Upper lobe of right lung (tissue), 1 donor: ENCODE data around the gene BAZ2B. TPM values are rescaled to one million over a fixed set of nuclear protein-coding genes. Genes with fewer than 3 reads are reported as not detected.

ENCODE experiments used
- ATAC-seq: fragments of 200-7000 bp; cut with Tn5 transposase; one replicate; pipeline ENCODE4 v1.9.1; 2020; ENCODE audit warnings: mild to moderate bottlenecking, moderate library complexity
- DNase-seq: peaks from one replicate; pipeline ENCODE4 v3.0.0-alpha.2; 2020
- H3K27ac ChIP-seq: fragments of 200-600 bp; one replicate; pipeline ENCODE4 v1.8.0; 2022
- H3K27me3 ChIP-seq: fragments of 200-600 bp; one replicate; pipeline ENCODE4 v1.8.0; 2022; ENCODE audit warnings: mild to moderate bottlenecking
- H3K36me3 ChIP-seq: fragments of 200-600 bp; one replicate; pipeline ENCODE4 v1.8.0; 2022
- H3K4me1 ChIP-seq: fragments of 200-600 bp; one replicate; pipeline ENCODE4 v1.8.0; 2022
- H3K4me3 ChIP-seq: fragments of 200-600 bp; one replicate; pipeline ENCODE4 v1.8.0; 2022; ENCODE audit warnings: mild to moderate bottlenecking
- H3K9me3 ChIP-seq: fragments of 200-600 bp; one replicate; pipeline ENCODE4 v1.8.0; 2022
- intact Hi-C: fragments of 100-400 bp; cut with DNase I; formaldehyde crosslinking; loops from one replicate; pipeline ENCODE4 v1.11.0; 2022
- total RNA-seq: library from RNA; stranded (reverse); fragmentation: NEBNext Ultra II Directional; extraction: Animal tissue kit (Norgen Biotek cat#: 25700); gene quantifications from one replicate; pipeline ENCODE4 v1.2.1, GENCODE V29; 2021
- TF ChIP-seq, protein P1 (sequence below): fragments of 200-600 bp; IDR thresholded peaks from one replicate; pipeline ENCODE4 v1.8.0; 2022; ENCODE audit warnings: antibody characterized with exemption
- donor health status: DM: no; HTN: yes; CAD: no; lungs with severe emphysema.

BAZ2B gene
- total RNA-seq, 1 donor from 2014 or later, result 91.9 TPM

GRCh38 chr2:159604159-159604558 lies 12.2 kb downstream of the BAZ2B start:
- H3K27me3 ChIP-seq, result no peaks in the 10 kb centered on the region
- DNase-seq (no peak), ATAC-seq (no peak)
- H3K4me1 ChIP-seq, result peaks cover 23% of the 10 kb centered on the region
- TF ChIP-seq, protein P1, sequence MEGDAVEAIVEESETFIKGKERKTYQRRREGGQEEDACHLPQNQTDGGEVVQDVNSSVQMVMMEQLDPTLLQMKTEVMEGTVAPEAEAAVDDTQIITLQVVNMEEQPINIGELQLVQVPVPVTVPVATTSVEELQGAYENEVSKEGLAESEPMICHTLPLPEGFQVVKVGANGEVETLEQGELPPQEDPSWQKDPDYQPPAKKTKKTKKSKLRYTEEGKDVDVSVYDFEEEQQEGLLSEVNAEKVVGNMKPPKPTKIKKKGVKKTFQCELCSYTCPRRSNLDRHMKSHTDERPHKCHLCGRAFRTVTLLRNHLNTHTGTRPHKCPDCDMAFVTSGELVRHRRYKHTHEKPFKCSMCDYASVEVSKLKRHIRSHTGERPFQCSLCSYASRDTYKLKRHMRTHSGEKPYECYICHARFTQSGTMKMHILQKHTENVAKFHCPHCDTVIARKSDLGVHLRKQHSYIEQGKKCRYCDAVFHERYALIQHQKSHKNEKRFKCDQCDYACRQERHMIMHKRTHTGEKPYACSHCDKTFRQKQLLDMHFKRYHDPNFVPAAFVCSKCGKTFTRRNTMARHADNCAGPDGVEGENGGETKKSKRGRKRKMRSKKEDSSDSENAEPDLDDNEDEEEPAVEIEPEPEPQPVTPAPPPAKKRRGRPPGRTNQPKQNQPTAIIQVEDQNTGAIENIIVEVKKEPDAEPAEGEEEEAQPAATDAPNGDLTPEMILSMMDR, result no peak
- H3K36me3 ChIP-seq, result no peaks in the 10 kb centered on the region
- no peaks in the 10 kb centered on the region for H3K9me3 ChIP-seq
- H3K27ac ChIP-seq, result no peak overlapping the region
- no peak overlapping the region for H3K4me3 ChIP-seq
- intact Hi-C loops, result no loop called here

- ATAC-seq (no peak), DNase-seq (no peak)
- no peak overlapping the region for H3K4me3 ChIP-seq
- no peak overlapping the region for H3K27ac ChIP-seq
- TF ChIP-seq, protein P1, result no peak
- H3K27me3 ChIP-seq, result no peaks in the 10 kb centered on the region
- no peaks in the 10 kb centered on the region for H3K9me3 ChIP-seq
- peaks cover 9% of the 10 kb centered on the region for H3K4me1 ChIP-seq
- intact Hi-C loops, result no loop called here
- no peaks in the 10 kb centered on the region for H3K36me3 ChIP-seq
Measured at GRCh38 chr2:159600752-159601151, 15.6 kb downstream of the BAZ2B start.

GRCh38 chr2:159595410-159596046 lies 20.8 kb downstream of the BAZ2B start:
- intact Hi-C loops, result no loop called here
- no peaks in the 10 kb centered on the region for H3K36me3 ChIP-seq
- ATAC-seq (no peak), DNase-seq (no peak)
- H3K27ac ChIP-seq, result no peak overlapping the region
- no peaks in the 10 kb centered on the region for H3K9me3 ChIP-seq
- H3K4me3 ChIP-seq, result no peak overlapping the region
- H3K4me1 ChIP-seq, result no peaks in the 10 kb centered on the region
- TF ChIP-seq, protein P1, result no peak
- H3K27me3 ChIP-seq, result no peaks in the 10 kb centered on the region

DNA sequence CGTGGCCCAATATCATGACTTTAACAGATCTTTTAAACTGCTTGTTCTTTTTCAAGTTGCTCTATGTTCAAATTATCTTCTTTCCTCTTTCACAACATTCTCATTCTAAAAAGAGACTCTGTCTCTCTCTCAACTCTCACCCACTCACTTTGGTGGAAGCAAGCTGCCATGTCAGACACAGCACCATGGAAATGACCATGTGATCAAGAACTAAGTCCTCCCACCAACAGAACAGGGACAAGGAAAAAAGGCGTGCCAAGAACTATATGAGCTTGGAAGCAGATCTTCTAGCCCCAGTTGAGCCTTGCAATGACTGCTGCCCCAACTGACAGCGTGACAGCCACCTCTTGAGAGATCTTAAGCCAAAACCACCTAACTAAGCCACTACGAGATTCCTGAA lies 23.9 kb downstream of the BAZ2B start:
- ATAC-seq (peak; percentile 72), DNase-seq (no peak)
- Histone ChIP-seq H3K27ac (no peak overlapping the region), H3K27me3 (no peaks in the 10 kb centered on the region), H3K4me3 (no peak overlapping the region), H3K9me3 (no peaks in the 10 kb centered on the region), H3K4me1 (no peaks in the 10 kb centered on the region), H3K36me3 (no peaks in the 10 kb centered on the region)
- TF ChIP-seq, protein P1, result no peak
- intact Hi-C loops, result no loop called here

DNA sequence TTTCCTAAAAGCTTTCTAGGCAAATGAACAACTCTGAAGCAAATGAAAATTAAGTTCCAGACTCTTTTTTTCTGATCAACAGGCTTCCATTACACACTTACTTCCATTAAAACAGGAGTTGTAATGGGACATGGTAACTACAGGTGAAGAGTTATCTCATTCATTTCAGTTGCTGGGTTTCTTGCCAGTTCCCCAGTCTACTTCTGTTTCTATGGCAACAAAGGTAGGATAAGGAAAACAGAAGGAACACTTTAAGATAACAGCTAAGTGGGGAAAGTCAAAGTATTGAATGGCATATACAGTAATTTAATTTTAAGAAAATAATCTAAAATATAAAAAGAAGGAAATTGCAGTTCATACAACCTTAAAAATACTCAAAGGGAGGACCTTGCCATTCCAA lies 25.1 kb downstream of the BAZ2B start:
- H3K27me3 ChIP-seq, result no peaks in the 10 kb centered on the region
- H3K9me3 ChIP-seq, result no peaks in the 10 kb centered on the region
- no peaks in the 10 kb centered on the region for H3K4me1 ChIP-seq
- H3K36me3 ChIP-seq, result no peaks in the 10 kb centered on the region
- H3K27ac ChIP-seq, result no peak overlapping the region
- DNase-seq (no peak), ATAC-seq (no peak)
- intact Hi-C loops, result no loop called here
- TF ChIP-seq, protein P1, result no peak
- H3K4me3 ChIP-seq, result no peak overlapping the region

DNA sequence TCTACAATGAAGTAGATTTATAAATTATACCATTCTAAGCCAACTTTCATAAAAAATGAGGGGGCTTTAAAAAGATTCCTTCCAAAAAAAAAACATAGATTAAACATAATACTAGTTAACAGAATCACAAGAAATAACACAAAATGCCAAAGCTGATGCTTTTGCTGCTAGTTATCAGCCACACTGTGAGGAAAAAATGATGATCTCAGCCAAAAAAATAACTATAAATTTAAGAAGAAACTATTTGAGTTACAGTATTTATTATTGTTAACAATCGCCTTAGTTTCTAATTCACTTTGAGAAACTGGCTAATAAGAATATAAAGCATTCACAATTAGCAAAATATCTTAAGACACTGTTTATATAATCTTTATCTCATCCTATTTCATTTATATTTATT lies 27.1 kb downstream of the BAZ2B start:
- DNase-seq, result no peak
- intact Hi-C loops, result no loop called here

More for the DNA sequence above, 27.1 kb downstream of the BAZ2B start:
- H3K9me3 ChIP-seq, result no peaks in the 10 kb centered on the region
- H3K27ac ChIP-seq, result no peak overlapping the region
- no peak overlapping the region for H3K4me3 ChIP-seq
- H3K36me3 ChIP-seq, result no peaks in the 10 kb centered on the region
- H3K4me1 ChIP-seq, result no peaks in the 10 kb centered on the region
- ATAC-seq, result no peak
- TF ChIP-seq, protein P1, result no peak
- H3K27me3 ChIP-seq, result no peaks in the 10 kb centered on the region
